HepG2 (cell line): ENCODE results near the gene TMEM255B. TPM values are rescaled to one million over a fixed set of nuclear protein-coding genes. Genes with fewer than 3 reads are reported as not detected.

ENCODE experiments used
- BHLHE40 ChIP-seq: IDR thresholded peaks from 2 replicates; pipeline ENCODE4 v1.6.1; 2011; ENCODE audit warnings: low read length, improper control_type of control experiment
- CTCF ChIP-seq: sonication (generic); formaldehyde crosslinking; IDR thresholded peaks from 2 replicates; pipeline ENCODE4 v1.5.0; 2020; ENCODE audit warnings: mild to moderate bottlenecking, missing genetic modification reagents, moderate library complexity
- GLI4 ChIP-seq: sonication (generic); formaldehyde crosslinking; IDR thresholded peaks from 2 replicates; pipeline ENCODE4 v1.5.1; 2020; ENCODE audit warnings: missing genetic modification reagents, mild to moderate bottlenecking, moderate library complexity, borderline replicate concordance
- HDAC2 ChIP-seq: sonication (generic); formaldehyde crosslinking; IDR thresholded peaks from 2 replicates; pipeline ENCODE4 v1.4.0; 2020; ENCODE audit warnings: missing genetic modification reagents
- HNF4A ChIP-seq: sonication (generic); formaldehyde crosslinking; IDR thresholded peaks from 2 replicates; pipeline ENCODE4 v1.4.0; 2020; ENCODE audit warnings: missing genetic modification reagents
- PAX8 ChIP-seq: sonication (generic); formaldehyde crosslinking; IDR thresholded peaks from 2 replicates; pipeline ENCODE4 v1.8.0; 2022; ENCODE audit warnings: mild to moderate bottlenecking, missing genetic modification reagents, borderline replicate concordance
- SALL1 ChIP-seq: sonication (generic); formaldehyde crosslinking; IDR thresholded peaks from 2 replicates; pipeline ENCODE4 v1.8.0; 2022; ENCODE audit warnings: mild to moderate bottlenecking, missing genetic modification reagents
- SP4 ChIP-seq: sonication (generic); formaldehyde crosslinking; IDR thresholded peaks from 2 replicates; pipeline ENCODE4 v1.8.1; 2023; ENCODE audit warnings: mild to moderate bottlenecking, missing genetic modification reagents
- STAG1 ChIP-seq: sonication (generic); formaldehyde crosslinking; IDR thresholded peaks from 2 replicates; pipeline ENCODE4 v1.4.0; 2020; ENCODE audit warnings: missing genetic modification reagents
- TAF1 ChIP-seq: sonication (generic); formaldehyde crosslinking; IDR thresholded peaks from 2 replicates; pipeline ENCODE4 v1.4.0; 2020; ENCODE audit warnings: missing genetic modification reagents
- ZBTB38 ChIP-seq: sonication (generic); formaldehyde crosslinking; IDR thresholded peaks from 2 replicates; pipeline ENCODE4 v1.5.1; 2020; ENCODE audit warnings: mild to moderate bottlenecking, missing genetic modification reagents
- ZNF30 ChIP-seq: sonication (generic); formaldehyde crosslinking; IDR thresholded peaks from 2 replicates; pipeline ENCODE4 v1.5.0; 2020; ENCODE audit warnings: mild to moderate bottlenecking, missing genetic modification reagents
- polyA plus RNA-seq, 8 experiments: library from polyadenylated mRNA; depleted of rRNA in 3 of 8; stranded (reverse) in 7 of 8; unstranded in 1 of 8; fragments of >200 nt; fragmentation: Illumina TruSeq in 4 of 8; extraction: Trizol in 4 of 8; gene quantifications; 2 replicates each; pipeline versions ENCODE4 v1.2.1 to v1.2.3, GENCODE V29; 2011 to 2016; ENCODE audit warnings: low read depth in 4 of 8, missing spikeins in 1 of 8, mixed read lengths in 1 of 8; ENCODE audit not compliant: insufficient read depth in 1 of 8
- total RNA-seq, 5 experiments: library from RNA; depleted of rRNA; stranded (reverse); fragments of >200 nt; fragmentation: Illumina TruSeq; extraction: Trizol; gene quantifications; 2 replicates each; pipeline ENCODE4 v1.2.3, GENCODE V29; 2016; ENCODE audit warnings: low read depth in 1 of 5

Gene TMEM255B
- total and polyA plus RNA-seq, 2 of the 13 experiments (the other 11 are each of a cell fraction or from before 2014, with no cell fraction given) = not detected

- no peak for TF ChIP-seq GLI4 (CRISPR knock-in tag)
- TF ChIP-seq TAF1 (CRISPR knock-in tag) = peak; percentile 21; the same call in 1 of the 2 replicates
- TF ChIP-seq HDAC2 (CRISPR knock-in tag) = peak; percentile 31; the same call in 1 of the 2 replicates
- peak; percentile 41; the same call in 1 of the 2 replicates for TF ChIP-seq SALL1
- no peak for TF ChIP-seq ZNF30 (CRISPR knock-in tag)
- TF ChIP-seq HNF4A = peak; percentile 15; the same call in 1 of the 2 replicates
- no peak for TF ChIP-seq BHLHE40
- TF ChIP-seq STAG1 (CRISPR knock-in tag) = peak; percentile 41
- peak; percentile 36; the same call in 1 of the 2 replicates for TF ChIP-seq ZBTB38 (CRISPR knock-in tag)
- TF ChIP-seq CTCF (CRISPR knock-in tag) = peak; percentile 49
- TF ChIP-seq SP4 = no peak
- TF ChIP-seq PAX8 (CRISPR knock-in tag) = no peak
Observed at GRCh38 chr13:113748101-113748861, 10.7 kb upstream of the TMEM255B start (continued).
